GM19455 (cell line): ENCODE data around the gene EMILIN2.

Source experiments
- ATAC-seq: cut with Tn5 transposase; IDR thresholded peaks from one replicate; pipeline ENCODE4 v1.9.1; 2021; ENCODE audit not compliant: unreplicated experiment

The EMILIN2 gene

DNA sequence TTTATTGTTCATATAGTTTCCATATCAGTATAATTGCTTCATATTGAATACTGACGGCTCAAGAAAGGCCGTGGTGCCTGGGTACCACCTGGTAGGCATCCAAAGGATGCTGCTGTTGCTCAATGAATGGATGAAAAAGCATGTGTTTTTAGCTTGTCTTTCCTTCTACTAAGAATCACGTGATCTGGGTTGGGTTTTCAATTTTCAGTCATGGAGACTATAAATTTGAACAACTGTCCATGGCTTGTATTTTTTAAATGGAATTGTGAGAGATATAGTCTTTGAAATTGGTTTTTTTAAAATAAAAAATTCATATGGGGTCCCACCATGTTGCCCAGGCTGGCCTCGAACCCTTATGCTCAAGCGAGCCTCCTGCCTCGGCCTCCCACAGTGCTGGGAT is 25.3 kb downstream of the EMILIN2 start:
- ATAC-seq: no peak

DNA sequence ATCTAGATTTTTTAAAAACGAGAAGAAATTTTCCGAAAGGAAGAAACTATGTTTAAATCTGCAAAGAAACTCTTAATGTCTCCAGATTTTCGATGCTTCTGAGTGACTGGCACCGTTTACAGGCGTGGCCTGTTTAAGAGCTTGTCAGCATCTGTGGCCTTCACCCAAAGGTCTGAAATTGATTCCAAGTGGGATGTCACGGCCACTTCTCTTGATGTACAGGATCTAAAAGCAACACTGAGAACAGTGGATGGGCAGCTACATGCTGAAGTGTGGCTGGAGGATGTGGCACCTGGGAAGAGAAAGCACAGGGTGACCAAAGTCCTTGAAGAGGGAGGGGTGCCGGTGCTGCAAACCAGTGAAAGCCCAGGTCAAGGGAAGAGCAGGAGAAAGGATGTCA is 28.0 kb downstream of the EMILIN2 start:
- no peak for ATAC-seq

- no peak for ATAC-seq
Observed at GRCh38 chr18:2878656-2879330, 32.0 kb downstream of the EMILIN2 start.

GRCh38 chr18:2879889-2880288 is 33.1 kb downstream of the EMILIN2 start:
- ATAC-seq: no peak

- no peak for ATAC-seq
Observed at GRCh38 chr18:2880473-2880872, 33.7 kb downstream of the EMILIN2 start.

- ATAC-seq: no peak
Observed at GRCh38 chr18:2881088-2881839, 34.5 kb downstream of the EMILIN2 start.

DNA sequence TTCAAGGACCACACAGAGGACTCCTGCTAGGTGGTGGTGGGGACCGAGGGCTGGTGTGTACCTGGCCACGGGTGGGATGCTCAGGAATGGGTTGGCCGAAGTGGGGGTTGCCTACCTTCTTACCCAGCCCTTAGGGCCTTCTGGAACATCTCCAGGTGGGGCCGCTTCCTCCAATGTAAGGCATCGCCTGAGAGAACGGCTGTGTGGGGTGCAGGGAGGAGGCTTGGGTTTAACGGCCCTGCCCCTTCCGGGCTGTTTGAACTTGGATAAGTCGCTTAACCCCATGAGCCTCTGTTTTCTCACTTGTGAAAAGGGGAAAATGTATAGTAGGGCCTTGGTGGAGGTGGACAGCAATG is 35.0 kb downstream of the EMILIN2 start:
- ATAC-seq: no peak

- no peak for ATAC-seq
Observed at GRCh38 chr18:2882201-2882600, 35.4 kb downstream of the EMILIN2 start.

- no peak for ATAC-seq
Observed at GRCh38 chr18:2883076-2883735, 36.4 kb downstream of the EMILIN2 start.

- no peak for ATAC-seq
Observed at GRCh38 chr18:2884706-2885285, 38.0 kb downstream of the EMILIN2 start.

GRCh38 chr18:2887470-2887869 is 40.7 kb downstream of the EMILIN2 start:
- no peak for ATAC-seq

GRCh38 chr18:2889761-2890192 is 43.0 kb downstream of the EMILIN2 start:
- no peak for ATAC-seq

- ATAC-seq: no peak
Observed at GRCh38 chr18:2890606-2891005, 43.8 kb downstream of the EMILIN2 start.

DNA sequence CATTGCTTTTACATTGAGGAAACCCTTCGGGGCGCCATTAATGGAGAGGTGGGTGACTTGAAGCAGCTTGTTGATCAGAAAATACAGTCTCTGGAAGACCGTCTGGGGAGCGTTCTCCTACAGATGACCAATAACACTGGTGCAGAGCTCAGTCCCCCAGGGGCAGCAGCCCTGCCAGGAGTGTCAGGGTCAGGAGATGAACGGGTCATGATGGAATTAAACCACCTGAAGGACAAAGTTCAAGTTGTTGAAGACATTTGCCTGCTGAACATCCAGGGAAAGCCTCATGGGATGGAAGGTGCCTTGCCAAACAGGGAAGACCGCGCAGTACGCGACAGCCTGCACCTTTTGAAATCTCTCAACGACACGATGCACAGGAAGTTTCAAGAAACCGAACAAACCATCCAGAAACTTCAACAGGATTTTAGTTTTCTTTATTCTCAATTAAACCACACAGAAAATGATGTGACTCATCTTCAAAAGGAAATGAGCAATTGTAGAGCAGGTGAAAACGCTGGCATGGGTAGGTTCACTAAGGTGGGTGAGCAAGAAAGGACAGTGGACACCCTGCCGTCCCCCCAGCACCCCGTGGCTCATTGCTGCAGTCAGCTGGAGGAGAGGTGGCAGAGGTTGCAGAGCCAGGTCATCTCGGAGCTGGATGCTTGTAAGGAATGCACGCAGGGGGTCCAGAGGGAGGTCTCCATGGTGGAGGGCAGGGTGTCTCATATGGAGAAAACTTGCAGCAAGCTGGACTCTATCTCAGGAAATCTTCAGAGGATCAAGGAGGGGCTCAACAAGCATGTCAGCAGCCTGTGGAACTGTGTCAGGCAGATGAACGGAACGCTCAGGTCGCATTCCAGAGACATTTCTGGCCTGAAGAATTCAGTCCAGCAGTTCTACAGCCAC is 45.0 kb downstream of the EMILIN2 start:
- ATAC-seq: no peak

DNA sequence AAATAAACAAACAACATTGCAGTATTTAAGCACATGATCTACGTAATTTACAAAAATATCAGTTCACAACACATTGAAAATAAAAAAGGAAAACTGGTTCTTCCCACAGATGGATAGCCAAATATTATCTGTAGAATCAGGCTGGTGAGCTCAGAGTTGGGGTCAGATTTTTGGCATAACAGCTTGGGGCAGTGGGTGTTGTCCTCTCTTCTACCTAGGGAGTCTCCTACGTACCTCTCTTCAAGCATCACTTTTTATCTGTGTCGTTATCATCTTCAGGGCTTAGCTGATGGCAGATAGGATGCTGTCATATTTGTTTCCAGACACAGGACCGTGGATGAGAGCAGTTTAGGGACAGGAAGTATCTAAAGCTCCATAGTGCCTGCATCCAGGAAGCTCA is 46.2 kb downstream of the EMILIN2 start:
- no peak for ATAC-seq

DNA sequence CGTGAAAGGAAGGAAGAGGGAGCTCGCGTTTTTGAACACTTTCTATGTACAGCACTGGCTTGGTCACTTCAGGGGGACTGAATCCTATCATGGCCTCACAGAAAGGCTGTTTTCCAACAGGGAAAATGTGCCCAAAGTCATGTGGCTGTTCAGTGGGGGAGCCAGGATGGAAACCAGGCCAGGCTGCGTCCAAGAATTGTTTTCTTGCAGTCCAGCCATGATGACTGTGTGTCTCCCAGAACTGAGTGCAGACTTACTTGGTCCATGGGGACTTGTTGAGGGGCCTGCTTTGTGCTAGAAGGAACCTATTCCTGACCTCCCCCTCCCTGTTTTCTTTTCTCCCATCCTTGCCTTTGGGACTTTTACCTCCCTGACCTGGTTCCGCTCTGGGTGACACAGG is 46.9 kb downstream of the EMILIN2 start:
- ATAC-seq: no peak

DNA sequence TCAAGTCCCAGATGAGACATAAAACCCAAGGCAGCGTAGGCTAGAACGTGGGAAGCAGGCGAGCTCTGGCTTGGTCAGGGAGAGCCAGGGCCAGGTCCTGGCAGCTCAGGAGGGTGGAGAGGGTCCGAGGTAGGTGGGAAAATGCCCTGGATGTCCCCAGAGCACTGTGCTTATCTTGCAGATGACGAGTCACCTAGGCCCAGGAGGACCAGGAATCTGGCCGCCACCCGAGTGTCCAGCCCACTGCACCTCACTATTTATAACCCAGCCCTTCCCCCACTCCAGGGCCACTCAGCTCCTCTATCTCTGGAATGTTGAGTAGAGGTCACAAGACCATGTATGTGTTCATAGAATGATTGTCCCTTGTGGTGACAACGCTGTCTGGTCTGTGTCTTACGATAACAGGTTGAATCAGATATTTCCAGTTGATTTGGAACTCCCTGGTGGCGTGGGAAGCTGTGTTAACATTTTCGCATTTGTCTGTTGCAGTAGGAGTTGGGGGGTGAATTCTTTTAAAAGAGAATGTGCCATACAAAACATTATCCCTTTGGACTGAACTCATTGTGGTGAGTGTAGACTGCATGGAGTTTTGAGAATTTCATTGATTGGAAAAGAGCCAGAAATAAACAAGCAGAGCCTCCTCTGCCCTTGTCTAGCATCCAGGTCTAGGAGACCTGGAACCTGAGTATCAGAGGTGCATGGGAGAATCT is 47.5 kb downstream of the EMILIN2 start:
- no peak for ATAC-seq

DNA sequence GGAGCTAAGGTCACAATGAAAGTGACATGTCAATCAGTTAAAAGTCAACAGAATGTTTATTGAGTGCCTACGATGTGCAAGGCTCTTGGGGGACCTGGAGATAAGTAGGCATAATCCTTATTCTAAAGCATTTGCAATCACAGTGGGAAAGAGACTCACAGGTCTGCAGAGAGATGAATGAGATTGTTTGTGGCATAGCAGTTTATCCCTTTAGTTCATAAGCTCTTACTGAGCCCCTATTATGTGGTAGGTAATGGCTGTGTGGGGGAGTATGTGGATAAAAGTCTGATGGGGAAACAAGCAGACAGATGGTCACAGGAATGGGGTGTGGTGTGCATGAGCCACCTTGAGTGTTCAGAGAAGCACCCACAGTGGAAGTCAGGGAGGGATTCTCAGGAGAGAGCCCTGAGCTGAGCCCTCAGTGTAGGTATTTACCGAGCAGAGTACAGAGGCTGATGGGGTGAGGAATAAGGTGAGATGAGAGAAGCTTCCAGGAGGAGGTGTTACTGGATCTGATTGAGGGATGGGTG is 48.1 kb downstream of the EMILIN2 start:
- no peak for ATAC-seq

- no peak for ATAC-seq
Observed at GRCh38 chr18:2895391-2895790, 48.6 kb downstream of the EMILIN2 start.

DNA sequence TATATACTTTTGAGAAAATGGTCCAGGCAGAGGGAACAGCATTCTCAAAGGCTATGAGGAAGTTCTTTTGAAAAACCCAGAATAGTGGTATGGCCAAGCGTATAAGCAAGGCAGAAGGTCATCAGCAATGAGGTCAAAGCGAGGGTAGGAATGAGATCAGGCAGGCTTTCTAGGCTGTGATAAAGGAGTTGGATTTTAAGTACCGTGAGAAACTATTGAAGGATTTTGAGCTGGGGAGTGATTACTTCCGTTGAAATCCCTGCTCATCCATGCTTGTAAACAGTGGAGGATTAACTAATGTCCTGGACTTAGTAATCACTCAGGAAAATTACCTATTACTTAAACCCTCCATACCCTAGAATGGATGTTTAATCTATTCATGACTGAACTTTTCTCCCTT is 50.2 kb downstream of the EMILIN2 start:
- ATAC-seq: no peak
